GM18511 (cell line): ENCODE results near the gene KRT82.

Source experiments
- ATAC-seq: cut with Tn5 transposase; IDR thresholded peaks from one replicate; pipeline ENCODE4 v1.9.1; 2021; ENCODE audit warnings: mild to moderate bottlenecking, moderate library complexity; ENCODE audit not compliant: unreplicated experiment

Gene KRT82

GRCh38 chr12:52389313-52390207 lies 16.6 kb downstream of the KRT82 start:
- no peak for ATAC-seq

- no peak for ATAC-seq
These were observed 18.3 kb downstream of the KRT82 start for GRCh38 chr12:52387859-52388258.

GRCh38 chr12:52385226-52385702 lies 20.9 kb downstream of the KRT82 start, which contains the start of gene KRT84:
Gene KRT84, minus strand, starts transcription at chr12:52385652. Its CDS starts 67 bp downstream, at chr12:52385585.
- ATAC-seq, result no peak

- no peak for ATAC-seq
These were observed 22.8 kb downstream of the KRT82 start for GRCh38 chr12:52383331-52383730.

- ATAC-seq, result no peak
These were observed 23.3 kb downstream of the KRT82 start for GRCh38 chr12:52382854-52383253.

- ATAC-seq, result no peak
These were observed 24.9 kb downstream of the KRT82 start for GRCh38 chr12:52381206-52381605.

GRCh38 chr12:52380271-52380694 lies 25.9 kb downstream of the KRT82 start:
- no peak for ATAC-seq

GRCh38 chr12:52379536-52379935 lies 26.6 kb downstream of the KRT82 start:
- no peak for ATAC-seq

- no peak for ATAC-seq
These were observed 28.0 kb downstream of the KRT82 start for GRCh38 chr12:52378091-52378490.

GRCh38 chr12:52377266-52377665 lies 28.9 kb downstream of the KRT82 start:
- no peak for ATAC-seq

GRCh38 chr12:52372216-52373154 lies 33.6 kb downstream of the KRT82 start:
- ATAC-seq, result no peak

- no peak for ATAC-seq
These were observed 34.4 kb downstream of the KRT82 start for GRCh38 chr12:52371716-52372115.

- no peak for ATAC-seq
These were observed 35.1 kb downstream of the KRT82 start for GRCh38 chr12:52370926-52371608.

- no peak for ATAC-seq
These were observed 36.3 kb downstream of the KRT82 start for GRCh38 chr12:52369809-52370208.

GRCh38 chr12:52369211-52369610 lies 36.9 kb downstream of the KRT82 start:
- no peak for ATAC-seq

- ATAC-seq, result no peak
These were observed 37.6 kb downstream of the KRT82 start for GRCh38 chr12:52368508-52368907.

- no peak for ATAC-seq
These were observed 38.3 kb downstream of the KRT82 start for GRCh38 chr12:52367876-52368275.

GRCh38 chr12:52366738-52367485 lies 39.2 kb downstream of the KRT82 start, which contains the start of gene KRT85:
Gene KRT85, minus strand, starts transcription at chr12:52367481. Its CDS starts 76 bp downstream, at chr12:52367405.
- ATAC-seq, result no peak

GRCh38 chr12:52364901-52365489 lies 41.1 kb downstream of the KRT82 start:
- ATAC-seq, result no peak

- ATAC-seq, result no peak
These were observed 42.1 kb downstream of the KRT82 start for GRCh38 chr12:52364061-52364460.
